WI38 (cell line): ENCODE measurements around the gene UBE2G2.

Experiments used
- H3K4me3 ChIP-seq: 2 replicates; pipeline ENCODE4 v1.5.1; 2011; ENCODE audit warnings: low read depth, mild to moderate bottlenecking, control low read depth, low read length
- TF ChIP-seq, protein P1 (sequence below): IDR thresholded peaks from 2 replicates; pipeline ENCODE4 v1.5.1; 2012; ENCODE audit warnings: low read depth, mild to moderate bottlenecking, control low read depth, low read length

Gene UBE2G2

DNA sequence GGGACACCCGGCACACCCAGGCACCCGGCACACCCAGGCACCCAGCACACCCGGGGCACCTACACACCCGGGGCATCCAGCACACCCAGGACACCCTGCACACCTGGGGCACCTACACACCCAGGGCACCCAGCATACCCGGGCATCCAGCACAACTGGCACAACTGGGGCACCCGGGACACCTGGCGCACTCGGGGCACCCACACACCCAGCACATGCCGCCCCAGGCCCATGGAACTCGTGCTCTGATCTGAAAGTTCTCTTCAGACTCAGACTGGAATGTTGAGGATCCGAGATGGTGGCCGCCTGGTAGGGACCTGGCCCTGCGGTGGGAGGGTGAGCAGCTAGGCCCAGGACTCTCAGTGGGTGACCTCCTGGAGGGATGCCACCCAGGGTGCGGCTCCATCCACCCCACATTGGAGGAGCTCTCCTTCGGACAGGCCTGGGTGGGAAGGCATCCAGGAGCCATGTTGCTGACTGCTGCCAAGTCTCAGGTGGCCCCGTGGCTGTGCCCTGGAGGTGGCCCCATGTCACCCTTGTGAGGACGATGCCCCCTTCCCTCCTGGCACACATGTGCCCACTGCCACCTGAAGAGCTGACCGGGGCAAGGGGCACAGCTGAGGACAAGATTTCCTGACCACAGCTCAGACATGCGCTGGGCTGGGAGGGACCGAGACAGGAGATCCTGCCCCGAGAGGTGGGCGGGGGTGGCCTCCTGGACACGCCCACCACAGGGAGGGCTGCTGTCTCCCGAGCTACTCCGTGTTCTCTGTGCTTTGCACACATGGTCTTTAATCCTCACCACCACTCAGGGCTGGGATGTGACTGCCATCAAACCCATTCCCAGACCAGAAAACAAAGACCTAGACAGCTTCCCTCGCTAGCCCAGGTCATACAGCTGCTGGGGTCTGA is 37.0 kb downstream of the UBE2G2 start:
- TF ChIP-seq, protein P1, sequence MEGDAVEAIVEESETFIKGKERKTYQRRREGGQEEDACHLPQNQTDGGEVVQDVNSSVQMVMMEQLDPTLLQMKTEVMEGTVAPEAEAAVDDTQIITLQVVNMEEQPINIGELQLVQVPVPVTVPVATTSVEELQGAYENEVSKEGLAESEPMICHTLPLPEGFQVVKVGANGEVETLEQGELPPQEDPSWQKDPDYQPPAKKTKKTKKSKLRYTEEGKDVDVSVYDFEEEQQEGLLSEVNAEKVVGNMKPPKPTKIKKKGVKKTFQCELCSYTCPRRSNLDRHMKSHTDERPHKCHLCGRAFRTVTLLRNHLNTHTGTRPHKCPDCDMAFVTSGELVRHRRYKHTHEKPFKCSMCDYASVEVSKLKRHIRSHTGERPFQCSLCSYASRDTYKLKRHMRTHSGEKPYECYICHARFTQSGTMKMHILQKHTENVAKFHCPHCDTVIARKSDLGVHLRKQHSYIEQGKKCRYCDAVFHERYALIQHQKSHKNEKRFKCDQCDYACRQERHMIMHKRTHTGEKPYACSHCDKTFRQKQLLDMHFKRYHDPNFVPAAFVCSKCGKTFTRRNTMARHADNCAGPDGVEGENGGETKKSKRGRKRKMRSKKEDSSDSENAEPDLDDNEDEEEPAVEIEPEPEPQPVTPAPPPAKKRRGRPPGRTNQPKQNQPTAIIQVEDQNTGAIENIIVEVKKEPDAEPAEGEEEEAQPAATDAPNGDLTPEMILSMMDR = no peak
- H3K4me3 ChIP-seq = no peak overlapping the region

DNA sequence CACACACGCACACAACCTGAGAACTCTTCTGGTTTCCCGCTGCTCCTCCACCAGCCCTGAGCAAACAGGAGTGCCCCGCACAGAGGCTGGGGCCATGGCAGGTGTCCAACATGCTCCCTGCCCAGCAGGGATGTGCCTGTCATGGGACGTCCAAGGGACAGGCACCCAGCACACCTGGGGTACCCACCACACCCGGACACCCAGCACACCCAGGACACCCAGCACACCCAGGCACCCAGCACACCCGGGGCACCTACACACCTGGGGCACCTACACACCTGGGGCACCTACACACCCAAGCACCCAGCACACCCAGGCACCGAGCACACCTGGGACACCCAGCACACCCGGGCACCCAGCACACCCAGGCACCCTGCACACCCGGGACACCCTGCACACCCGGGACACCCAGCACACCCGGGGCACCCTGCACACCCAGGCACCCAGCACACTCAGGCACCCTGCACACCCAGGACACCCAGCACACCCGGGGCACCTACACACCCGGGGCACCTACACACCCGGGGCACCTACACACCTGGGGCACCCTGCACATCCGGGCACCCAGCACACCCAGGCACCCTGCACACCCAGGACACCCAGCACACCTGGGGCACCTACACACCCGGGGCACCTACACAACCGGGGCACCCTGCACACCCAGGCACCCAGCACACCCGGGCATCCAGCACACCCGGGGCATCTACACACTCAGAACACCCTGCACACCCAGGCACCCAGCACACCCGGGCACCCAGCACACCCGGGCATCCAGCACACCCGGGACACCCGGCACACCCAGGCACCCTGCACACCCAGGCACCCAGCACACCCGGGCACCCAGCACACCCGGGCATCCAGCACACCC is 37.9 kb downstream of the UBE2G2 start:
- TF ChIP-seq, protein P1 = no peak
- no peak overlapping the region for H3K4me3 ChIP-seq

DNA sequence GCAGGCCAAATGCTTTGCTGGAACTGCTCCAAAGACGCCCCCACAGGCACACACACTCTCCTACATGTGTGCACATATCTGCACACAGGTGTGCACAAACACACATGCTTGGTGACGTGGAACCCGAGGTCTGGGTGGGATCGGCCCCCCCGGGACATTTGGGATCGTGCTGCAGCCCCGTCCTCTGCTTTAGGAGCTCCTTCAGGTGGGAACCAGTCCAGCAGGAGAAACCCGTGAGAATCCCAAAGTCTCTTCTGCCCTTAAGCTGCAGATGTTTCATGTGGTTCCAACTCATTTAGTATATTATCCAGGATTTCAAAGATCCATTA is 38.6 kb downstream of the UBE2G2 start:
- TF ChIP-seq, protein P1 = no peak
- H3K4me3 ChIP-seq = no peak overlapping the region

DNA sequence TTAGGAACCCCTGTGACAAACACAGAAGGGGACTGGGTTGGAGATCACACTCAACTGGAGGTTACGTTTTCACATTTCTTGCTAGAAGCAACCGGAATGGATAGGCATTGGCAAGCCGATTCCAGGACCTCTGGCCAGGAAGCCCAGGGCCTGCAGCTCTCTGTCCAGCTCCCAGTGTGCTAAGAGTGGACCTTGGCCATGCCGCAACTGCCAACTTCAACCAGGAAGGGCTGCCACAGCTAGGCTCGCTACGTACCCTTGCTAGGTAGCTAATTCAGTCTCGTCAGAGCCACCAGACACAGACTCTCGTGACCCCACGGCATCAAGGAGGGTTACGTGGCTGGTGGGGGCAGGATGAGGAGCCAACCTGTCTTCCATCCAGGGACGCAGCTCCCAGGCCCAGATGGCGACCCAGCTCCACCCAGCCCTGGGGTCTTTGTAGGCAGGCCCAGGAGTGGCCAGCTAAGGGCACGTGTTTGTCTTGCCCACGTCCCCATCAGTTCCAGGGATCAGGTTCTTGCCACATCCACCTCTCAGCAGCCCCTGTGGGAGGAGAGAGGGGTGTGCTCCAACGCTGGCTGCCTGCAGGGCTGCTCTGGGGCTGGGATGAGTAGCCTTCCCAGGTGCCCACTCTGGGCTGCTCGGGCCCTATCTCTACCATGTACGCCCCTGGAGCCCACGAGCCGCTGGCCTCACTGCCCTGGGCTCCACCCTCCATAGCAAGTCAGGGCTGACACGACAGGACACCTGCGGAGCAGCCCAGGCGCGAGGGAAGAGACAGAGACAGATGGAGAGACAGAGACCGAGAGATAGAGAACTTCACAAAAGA is 39.2 kb downstream of the UBE2G2 start:
- H3K4me3 ChIP-seq = no peak overlapping the region
- TF ChIP-seq, protein P1 = no peak

DNA sequence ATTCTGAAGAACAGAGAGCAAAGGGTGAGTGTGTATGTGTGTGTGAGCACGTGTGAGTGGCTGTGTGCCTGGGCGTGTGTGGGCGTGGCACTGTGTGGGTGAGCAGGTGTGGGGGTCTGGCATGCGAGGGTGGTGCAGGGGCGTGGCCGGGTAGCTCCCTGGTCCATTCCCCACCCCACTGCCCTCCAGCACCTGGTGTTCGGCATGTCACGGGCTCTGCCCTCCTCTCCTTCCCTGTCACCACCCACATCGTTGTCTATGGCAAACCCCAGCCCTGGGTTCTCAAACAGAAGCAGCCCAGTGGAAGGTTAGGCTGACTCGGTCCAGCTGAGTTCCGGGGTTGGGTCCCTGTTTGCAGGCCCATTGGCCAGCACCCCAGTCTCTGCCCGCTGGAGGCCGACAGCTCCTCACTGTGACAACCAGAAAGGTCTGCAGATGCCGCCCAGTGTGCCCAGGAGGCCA is 39.8 kb downstream of the UBE2G2 start:
- TF ChIP-seq, protein P1 = no peak
- H3K4me3 ChIP-seq = no peak overlapping the region

DNA sequence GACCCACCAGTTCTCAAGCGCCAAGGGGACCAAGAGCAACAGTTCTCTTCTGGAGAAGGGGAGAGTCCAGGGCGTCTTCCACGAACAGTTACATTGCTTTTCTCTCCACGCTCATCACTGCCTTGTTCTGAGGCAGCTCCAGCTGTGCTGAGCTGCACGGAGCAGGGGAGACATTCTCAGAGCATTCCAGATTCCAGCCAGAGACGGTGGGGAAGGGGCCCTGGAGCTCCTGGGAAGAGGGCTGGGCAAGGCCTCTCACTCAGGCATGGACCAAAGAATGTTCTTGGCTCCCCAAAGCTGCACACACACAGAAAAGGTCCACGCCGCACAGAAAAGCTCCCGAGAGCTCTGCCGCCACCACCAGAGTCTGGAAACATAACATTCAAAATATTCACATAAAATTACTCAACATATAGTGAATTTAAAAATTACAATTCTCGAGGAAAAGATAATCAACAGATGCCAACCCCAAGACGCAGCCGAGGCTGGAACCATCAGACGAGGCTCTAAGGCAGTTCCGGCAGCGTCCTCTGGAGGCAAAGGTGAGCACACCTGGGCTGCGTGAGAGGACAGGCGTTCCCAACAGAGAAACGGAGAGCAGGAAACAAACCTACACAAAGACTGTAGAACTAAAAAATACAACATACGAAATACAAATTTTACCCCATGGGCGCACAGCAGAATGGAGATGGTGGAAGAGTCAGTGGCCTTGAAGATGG is 40.5 kb downstream of the UBE2G2 start:
- H3K4me3 ChIP-seq = no peak overlapping the region
- TF ChIP-seq, protein P1 = 0 out of 2 replicates have a peak, but pooled peaks have one; percentile 15
